Renal cortex interstitium (tissue), 11 donors: Measurements from ENCODE around the gene FAM171A1. TPM values are rescaled to one million over a fixed set of nuclear protein-coding genes. Genes with fewer than 3 reads are reported as not detected.

Experiments
- DNase-seq, 11 donors: peaks; one replicate each; pipeline ENCODE4 v3.0.0-alpha.2; 2013; ENCODE audit warnings: low read depth in 9 of 11, low spot score in 4 of 11; ENCODE audit errors: extremely low read depth in 1 of 11
- polyA plus RNA-seq, 3 donors: library from polyadenylated mRNA; unstranded; fragments of 120-200 nt; gene quantifications; one replicate each; pipeline ENCODE4 v1.2.1, GENCODE V29; 2013; ENCODE audit not compliant: insufficient read length in 3 of 3

Gene FAM171A1
- polyA plus RNA-seq, 3 donors, result 83.2 to 93.3 (median 85.0) TPM

- no peak for DNase-seq
Measured at GRCh38 chr10:15331461-15331860, 39.6 kb downstream of the FAM171A1 start.

- no peak for DNase-seq
Measured at GRCh38 chr10:15329437-15329836, 41.7 kb downstream of the FAM171A1 start.

- no peak for DNase-seq
Measured at GRCh38 chr10:15325944-15326284, 45.2 kb downstream of the FAM171A1 start.

GRCh38 chr10:15325243-15325943 is 45.7 kb downstream of the FAM171A1 start:
- DNase-seq, result no peak

GRCh38 chr10:15324611-15325010 is 46.5 kb downstream of the FAM171A1 start:
- DNase-seq, result no peak

- no peak for DNase-seq
Measured at GRCh38 chr10:15324113-15324512, 47.0 kb downstream of the FAM171A1 start.

- DNase-seq, result no peak
Measured at GRCh38 chr10:15322356-15322755, 48.7 kb downstream of the FAM171A1 start.

- peak in 2 of 11 donors; percentile 37 to 45 for DNase-seq
Measured at GRCh38 chr10:15321431-15322341, 49.4 kb downstream of the FAM171A1 start.

GRCh38 chr10:15320522-15321203 is 50.4 kb downstream of the FAM171A1 start:
- no peak for DNase-seq

- no peak for DNase-seq
Measured at GRCh38 chr10:15320118-15320517, 51.0 kb downstream of the FAM171A1 start.

GRCh38 chr10:15316871-15317464 is 54.1 kb downstream of the FAM171A1 start:
- no peak for DNase-seq

- DNase-seq, result no peak
Measured at GRCh38 chr10:15316145-15316544, 54.9 kb downstream of the FAM171A1 start.

- no peak for DNase-seq
Measured at GRCh38 chr10:15315286-15315685, 55.8 kb downstream of the FAM171A1 start.

- DNase-seq, result no peak
Measured at GRCh38 chr10:15314482-15315045, 56.5 kb downstream of the FAM171A1 start.

- DNase-seq, result no peak
Measured at GRCh38 chr10:15313843-15314242, 57.2 kb downstream of the FAM171A1 start.

- DNase-seq, result no peak
Measured at GRCh38 chr10:15313047-15313446, 58.0 kb downstream of the FAM171A1 start.

GRCh38 chr10:15311569-15312280 is 59.4 kb downstream of the FAM171A1 start:
- DNase-seq, result no peak

GRCh38 chr10:15310776-15311568 is 60.1 kb downstream of the FAM171A1 start:
- DNase-seq, result no peak
